Gastrocnemius medialis (tissue), 4 donors: ENCODE measurements around the gene IGF2BP3. TPM values are rescaled to one million over a fixed set of nuclear protein-coding genes. Genes with fewer than 3 reads are reported as not detected.

ENCODE experiments used
- ATAC-seq, 2 donors: fragments of 150-250 bp; one replicate each; pipeline ENCODE4 v1.9.1; 2016
- DNase-seq, 2 donors: peaks; one replicate each; pipeline ENCODE4 v3.0.0-alpha.2; 2019
- H3K27ac ChIP-seq, 4 donors: fragments of 200-600 bp; sonication (generic); 1 replicate in 1 of 4; 2 replicates in 3 of 4; pipeline ENCODE4 v1.5.1; 2016 to 2018; ENCODE audit warnings: mild to moderate bottlenecking in 2 of 4, moderate library complexity in 1 of 4
- H3K27me3 ChIP-seq, 3 donors: fragments of 200-600 bp; sonication (generic) in 2 of 3; 1 replicate in 1 of 3; 2 replicates in 2 of 3; pipeline versions ENCODE4 v1.5.1 to v1.6.0; 2016 to 2019; ENCODE audit warnings: mild to moderate bottlenecking in 1 of 3, moderate library complexity in 1 of 3
- H3K36me3 ChIP-seq, 2 donors: fragments of 200-600 bp; sonication (generic) in 1 of 2; one replicate each; pipeline ENCODE4 v1.5.1; 2017 to 2018
- H3K4me1 ChIP-seq, 2 donors: fragments of 200-600 bp; sonication (generic) in 1 of 2; one replicate each; pipeline ENCODE4 v1.5.1; 2016 to 2017; ENCODE audit warnings: mild to moderate bottlenecking in 2 of 2
- H3K4me3 ChIP-seq, 4 donors: fragments of 200-600 bp; sonication (generic) in 3 of 4; 1 replicate in 1 of 4; 2 replicates in 3 of 4; pipeline ENCODE4 v1.5.1; 2016 to 2019; ENCODE audit warnings: mild to moderate bottlenecking in 2 of 4
- H3K9me3 ChIP-seq, 3 donors: fragments of 200-600 bp; sonication (generic) in 2 of 3; 1 replicate in 1 of 3; 2 replicates in 2 of 3; pipeline ENCODE4 v1.5.1; 2016 to 2019
- POLR2A ChIP-seq, 2 donors: fragments of 450-650 bp; IDR thresholded peaks; one replicate each; pipeline ENCODE4 v1.6.1; 2017; ENCODE audit warnings: antibody characterized with exemption in 2 of 2, mild to moderate bottlenecking in 2 of 2, moderate library complexity in 2 of 2
- in situ Hi-C, 4 donors: fragments of 200-750 bp; cut with MboI; loops; one replicate each; pipeline versions ENCODE4 v1.15.0 to v1.8.0; 2017; ENCODE audit warnings: low sequenced_read_pairs in 4 of 4
- intact Hi-C: fragments of 100-400 bp; cut with DNase I; formaldehyde crosslinking; loops from one replicate; pipeline ENCODE4 v1.15.1; 2023; ENCODE audit warnings: low total_unique reads
- total RNA-seq, 4 donors: library from RNA; depleted of rRNA; stranded (reverse); fragments of >200 nt; gene quantifications; one replicate each; pipeline versions ENCODE4 v1.1.0 to v1.2.3, GENCODE V29; 2016
- TF ChIP-seq, protein P1 (sequence below), 5 experiments: fragments of 450-650 bp in 3 of 5; fragments of 200-600 bp in 2 of 5; sonication (generic) in 2 of 5; IDR thresholded peaks in 4 of 5; conservative IDR thresholded peaks in 1 of 5; 1 replicate in 4 of 5; 2 replicates in 1 of 5; pipeline ENCODE4 v1.5.1; 2016 to 2019; ENCODE audit warnings: antibody characterized with exemption in 5 of 5, mild to moderate bottlenecking in 3 of 5, moderate library complexity in 3 of 5

The IGF2BP3 gene
- total RNA-seq, 4 donors from 2014 or later = 0.51 TPM; not detected in 3

GRCh38 chr7:23264916-23265458, 205.3 kb downstream of the IGF2BP3 start:
- Histone ChIP-seq H3K27me3 (no peaks in the 10 kb centered on the region), H3K36me3 (no peaks in the 10 kb centered on the region), H3K27ac (no peak overlapping the region), H3K9me3 (no peaks in the 10 kb centered on the region), H3K4me1 (no peaks in the 10 kb centered on the region), H3K4me3 (no peak overlapping the region)
- in situ Hi-C loops (loop anchor here in 3 of 4 donors (10.0 to 25.0 kb wide), 3 partner anchors 80 to 447 kb away; partner anchors contain the start of genes STK31 (in 3 of the 3) and NUP42 (in 1 of the 3)), intact Hi-C loops (loop anchor here (5.0 kb wide), 1 partner anchor 83 kb away; the partner anchor contains the start of gene NUP42)
- no peak for DNase-seq
- no peak for ATAC-seq
- TF ChIP-seq, protein P1, sequence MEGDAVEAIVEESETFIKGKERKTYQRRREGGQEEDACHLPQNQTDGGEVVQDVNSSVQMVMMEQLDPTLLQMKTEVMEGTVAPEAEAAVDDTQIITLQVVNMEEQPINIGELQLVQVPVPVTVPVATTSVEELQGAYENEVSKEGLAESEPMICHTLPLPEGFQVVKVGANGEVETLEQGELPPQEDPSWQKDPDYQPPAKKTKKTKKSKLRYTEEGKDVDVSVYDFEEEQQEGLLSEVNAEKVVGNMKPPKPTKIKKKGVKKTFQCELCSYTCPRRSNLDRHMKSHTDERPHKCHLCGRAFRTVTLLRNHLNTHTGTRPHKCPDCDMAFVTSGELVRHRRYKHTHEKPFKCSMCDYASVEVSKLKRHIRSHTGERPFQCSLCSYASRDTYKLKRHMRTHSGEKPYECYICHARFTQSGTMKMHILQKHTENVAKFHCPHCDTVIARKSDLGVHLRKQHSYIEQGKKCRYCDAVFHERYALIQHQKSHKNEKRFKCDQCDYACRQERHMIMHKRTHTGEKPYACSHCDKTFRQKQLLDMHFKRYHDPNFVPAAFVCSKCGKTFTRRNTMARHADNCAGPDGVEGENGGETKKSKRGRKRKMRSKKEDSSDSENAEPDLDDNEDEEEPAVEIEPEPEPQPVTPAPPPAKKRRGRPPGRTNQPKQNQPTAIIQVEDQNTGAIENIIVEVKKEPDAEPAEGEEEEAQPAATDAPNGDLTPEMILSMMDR (IDR thresholded peaks at IDR 0.05 in 4 of 5, conservative IDR thresholded peaks at IDR 0.05 in 1 of 5) = no peak
- no peak for TF ChIP-seq POLR2A (IDR thresholded peaks at IDR 0.05)

- in situ Hi-C loops = loop anchor here in 3 of 4 donors (10.0 to 25.0 kb wide), 3 partner anchors 77 to 450 kb away; partner anchors contain the start of genes STK31 (in 3 of the 3) and NUP42 (in 1 of the 3)
- no peak for TF ChIP-seq POLR2A (IDR thresholded peaks at IDR 0.05)
- TF ChIP-seq, protein P1 (IDR thresholded peaks at IDR 0.05 in 4 of 5, conservative IDR thresholded peaks at IDR 0.05 in 1 of 5) = peak; percentile 43 to 76 (median 49)
- no peaks in the 10 kb centered on the region for H3K36me3 ChIP-seq
- ATAC-seq (peak in 1 of 2 donors; percentile 78), DNase-seq (peak in 1 of 2 donors; percentile 13)
- no peak overlapping the region for H3K4me3 ChIP-seq
- no peaks in the 10 kb centered on the region for H3K9me3 ChIP-seq
- H3K4me1 ChIP-seq = no peaks in the 10 kb centered on the region
- intact Hi-C loops = loop anchor here (5.0 kb wide), 1 partner anchor 80 kb away; the partner anchor contains the start of gene NUP42
- H3K27ac ChIP-seq = no peak overlapping the region
- H3K27me3 ChIP-seq = no peaks in the 10 kb centered on the region
Measured at GRCh38 chr7:23261843-23262452, 208.3 kb downstream of the IGF2BP3 start.

DNA sequence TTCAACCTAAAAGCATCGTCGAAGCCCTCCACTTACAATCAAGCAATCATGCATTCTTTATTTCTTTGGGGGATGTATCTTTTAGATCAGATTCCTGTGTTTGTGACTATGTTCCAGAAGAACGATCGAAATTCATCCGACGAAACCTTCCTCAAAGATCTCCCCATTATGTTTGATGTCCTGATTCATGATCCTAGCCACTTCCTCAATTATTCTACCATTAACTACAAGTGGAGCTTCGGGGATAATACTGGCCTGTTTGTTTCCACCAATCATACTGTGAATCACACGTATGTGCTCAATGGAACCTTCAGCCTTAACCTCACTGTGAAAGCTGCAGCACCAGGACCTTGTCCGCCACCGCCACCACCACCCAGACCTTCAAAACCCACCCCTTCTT, 209.9 kb downstream of the IGF2BP3 start:
- no peaks in the 10 kb centered on the region for H3K9me3 ChIP-seq
- H3K36me3 ChIP-seq = no peaks in the 10 kb centered on the region
- DNase-seq (no peak), ATAC-seq (no peak)
- in situ Hi-C loops (loop anchor here in 3 of 4 donors (10.0 to 25.0 kb wide), 3 partner anchors 76 to 452 kb away; partner anchors contain the start of genes STK31 (in 3 of the 3) and NUP42 (in 1 of the 3)), intact Hi-C loops (loop anchor here (5.0 kb wide), 1 partner anchor 78 kb away; the partner anchor contains the start of gene NUP42)
- H3K27ac ChIP-seq = no peak overlapping the region
- TF ChIP-seq POLR2A (IDR thresholded peaks at IDR 0.05) = no peak
- TF ChIP-seq, protein P1 (IDR thresholded peaks at IDR 0.05 in 4 of 5, conservative IDR thresholded peaks at IDR 0.05 in 1 of 5) = no peak
- no peaks in the 10 kb centered on the region for H3K4me1 ChIP-seq
- H3K27me3 ChIP-seq = no peaks in the 10 kb centered on the region
- H3K4me3 ChIP-seq = no peak overlapping the region

Other genes with a start within 250 kb of the IGF2BP3 start
- gene GPNMB, start 223.7 kb downstream of the IGF2BP3 start, total RNA-seq = 10 to 100 TPM; 14.7 to 32.1 (median 17.3) TPM
- gene MALSU1, start 171.2 kb downstream of the IGF2BP3 start, total RNA-seq = 100 to 1,000 TPM in 3 of 4 donors, 10 to 100 TPM in 1; 83.8 to 112 (median 109) TPM
- 1 to 10 TPM; 4.8 to 6.4 (median 5.7) TPM for gene TRA2A, start 61.5 kb upstream of the IGF2BP3 start, total RNA-seq
- gene CCDC126, start 126.9 kb upstream of the IGF2BP3 start, total RNA-seq = 10 to 100 TPM; 12.0 to 23.1 (median 20.2) TPM
- 1 to 10 TPM; 2.2 to 3.8 (median 2.5) TPM for gene FAM221A, start 209.7 kb upstream of the IGF2BP3 start, total RNA-seq
- gene STK31, start 239.7 kb upstream of the IGF2BP3 start, total RNA-seq = under 1 TPM in 1 of 4 donors, not detected in 3; 0.10 TPM